Esophagus squamous epithelium (tissue), 5 donors: ENCODE results near the gene PPA2. TPM values are rescaled to one million over a fixed set of nuclear protein-coding genes. Genes with fewer than 3 reads are reported as not detected.

ENCODE experiments used
- DNase-seq: peaks from one replicate; lab custom pipeline; 2025; lab: John Stamatoyannopoulos, UW
- H3K27ac ChIP-seq, 4 donors: fragments of 200-600 bp; sonication (generic); one replicate each; pipeline ENCODE4 v1.5.1; 2016 to 2019; ENCODE audit warnings: mild to moderate bottlenecking in 1 of 4
- H3K27me3 ChIP-seq, 4 donors: fragments of 200-600 bp; sonication (generic); 1 replicate in 3 of 4; 2 replicates in 1 of 4; pipeline versions ENCODE4 v1.5.1 to v1.6.0; 2017 to 2021; ENCODE audit warnings: antibody characterized with exemption in 1 of 4
- H3K36me3 ChIP-seq, 3 donors: fragments of 200-600 bp; sonication (generic); one replicate each; pipeline ENCODE4 v1.5.1; 2016 to 2019
- H3K4me1 ChIP-seq, 3 donors: fragments of 200-600 bp; sonication (generic); one replicate each; pipeline ENCODE4 v1.5.1; 2017 to 2019
- H3K4me3 ChIP-seq, 4 donors: fragments of 200-600 bp; sonication (generic); 1 replicate in 3 of 4; 2 replicates in 1 of 4; pipeline ENCODE4 v1.5.1; 2016 to 2019; ENCODE audit warnings: mild to moderate bottlenecking in 2 of 4, moderate library complexity in 1 of 4
- H3K9me3 ChIP-seq, 3 donors: fragments of 200-600 bp; sonication (generic); one replicate each; pipeline ENCODE4 v1.5.1; 2016 to 2019
- CTCF ChIP-seq, 6 experiments: fragments of 450-650 bp in 4 of 6; fragments of 200-600 bp in 2 of 6; sonication (generic) in 2 of 6; IDR thresholded peaks; one replicate each; pipeline ENCODE4 v1.5.1; 2016 to 2019; ENCODE audit warnings: antibody characterized with exemption in 6 of 6, mild to moderate bottlenecking in 4 of 6, moderate library complexity in 4 of 6
- POLR2A ChIP-seq, 4 donors: fragments of 450-650 bp; IDR thresholded peaks; one replicate each; pipeline ENCODE4 v1.6.1; 2017; ENCODE audit warnings: antibody characterized with exemption in 4 of 4, mild to moderate bottlenecking in 4 of 4, moderate library complexity in 3 of 4
- WGBS, 2 donors: methylation state at CpG; one replicate each; pipeline ENCODE4 v1.1.5; 2018; 5-methylcytosine and 5-hydroxymethylcytosine counted together
- intact Hi-C: fragments of 100-400 bp; cut with DNase I; formaldehyde crosslinking; loops from one replicate; pipeline ENCODE4 v1.15.0; 2022
- total RNA-seq, 4 donors: library from RNA; depleted of rRNA; stranded (reverse); fragments of >200 nt; gene quantifications; one replicate each; pipeline ENCODE4 v1.1.0, GENCODE V29; 2016
- donor health status: DM: yes; HTN: yes; CAD: no.

PPA2 gene
- total RNA-seq, 4 donors from 2014 or later = 87.3 to 121 (median 87.9) TPM

GRCh38 chr4:105345358-105345757 is 128.5 kb downstream of the PPA2 start:
- Histone ChIP-seq H3K4me3 (no peak overlapping the region), H3K36me3 (no peaks in the 10 kb centered on the region), H3K4me1 (peaks cover 0 to 3% (median 0%) of the 10 kb centered on the region in 3 donors), H3K9me3 (no peaks in the 10 kb centered on the region), H3K27me3 (no peaks in the 10 kb centered on the region), H3K27ac (no peak overlapping the region)
- intact Hi-C loops = no loop called here
- no peak for TF ChIP-seq POLR2A (IDR thresholded peaks at IDR 0.05)
- WGBS, 2 donors = 62 to 64% methylated on average over 2 of the region's 2 CpGs
- no peak for DNase-seq

- intact Hi-C loops = no loop called here
- Histone ChIP-seq H3K36me3 (no peaks in the 10 kb centered on the region), H3K27ac (no peak overlapping the region), H3K4me3 (no peak overlapping the region), H3K9me3 (no peaks in the 10 kb centered on the region), H3K4me1 (peaks cover 0 to 3% (median 0%) of the 10 kb centered on the region in 3 donors), H3K27me3 (no peaks in the 10 kb centered on the region)
- no peak for DNase-seq
- TF ChIP-seq CTCF (IDR thresholded peaks at IDR 0.05) = no peak
- TF ChIP-seq POLR2A (IDR thresholded peaks at IDR 0.05) = no peak
Measured at GRCh38 chr4:105344141-105344540, 129.7 kb downstream of the PPA2 start.

GRCh38 chr4:105343146-105343931 is 130.5 kb downstream of the PPA2 start:
- Histone ChIP-seq H3K27ac (no peak overlapping the region), H3K4me3 (no peak overlapping the region), H3K4me1 (peaks cover 0 to 3% (median 0%) of the 10 kb centered on the region in 3 donors), H3K27me3 (no peaks in the 10 kb centered on the region), H3K9me3 (no peaks in the 10 kb centered on the region), H3K36me3 (no peaks in the 10 kb centered on the region)
- TF ChIP-seq POLR2A (IDR thresholded peaks at IDR 0.05) (no peak), CTCF (IDR thresholded peaks at IDR 0.05) (no peak)
- intact Hi-C loops = no loop called here
- no peak for DNase-seq
- 66 to 73% methylated on average over 8 of the region's 8 CpGs for WGBS, 2 donors

- intact Hi-C loops = no loop called here
- WGBS, 2 donors = 88 to 94% methylated on average over 1 of the region's 1 CpG
- H3K36me3 ChIP-seq = no peaks in the 10 kb centered on the region
- no peaks in the 10 kb centered on the region for H3K27me3 ChIP-seq
- no peaks in the 10 kb centered on the region for H3K9me3 ChIP-seq
- no peak for TF ChIP-seq CTCF (IDR thresholded peaks at IDR 0.05)
- TF ChIP-seq POLR2A (IDR thresholded peaks at IDR 0.05) = no peak
- no peak overlapping the region for H3K4me3 ChIP-seq
- no peaks in the 10 kb centered on the region for H3K4me1 ChIP-seq
- no peak for DNase-seq
- H3K27ac ChIP-seq = no peak overlapping the region
Measured at GRCh38 chr4:105329081-105329480, 144.8 kb downstream of the PPA2 start.

- Histone ChIP-seq H3K4me1 (no peaks in the 10 kb centered on the region), H3K4me3 (no peak overlapping the region), H3K9me3 (no peaks in the 10 kb centered on the region), H3K36me3 (no peaks in the 10 kb centered on the region), H3K27me3 (no peaks in the 10 kb centered on the region), H3K27ac (no peak overlapping the region)
- DNase-seq = no peak
- TF ChIP-seq POLR2A (IDR thresholded peaks at IDR 0.05) = no peak
- no peak for TF ChIP-seq CTCF (IDR thresholded peaks at IDR 0.05)
- intact Hi-C loops = no loop called here
Measured at GRCh38 chr4:105327956-105328355, 145.9 kb downstream of the PPA2 start.
